Prostate gland (tissue), 2 donors: ENCODE measurements around the gene NUP210.

Experiments used
- CTCF ChIP-seq, 4 experiments: fragments of 200-600 bp in 2 of 4; fragments of 450-650 bp in 2 of 4; sonication (generic) in 2 of 4; IDR thresholded peaks; 1 replicate in 3 of 4; 2 replicates in 1 of 4; pipeline ENCODE4 v1.5.1; 2016 to 2019; ENCODE audit warnings: antibody characterized with exemption in 4 of 4, mild to moderate bottlenecking in 2 of 4, moderate library complexity in 2 of 4
- POLR2AphosphoS5 ChIP-seq: sonication (generic); formaldehyde crosslinking; IDR thresholded peaks from one replicate; pipeline ENCODE4 v1.6.1; 2017; ENCODE audit warnings: antibody characterized with exemption

- no peak for TF ChIP-seq CTCF (IDR thresholded peaks at IDR 0.05)
- TF ChIP-seq POLR2AphosphoS5, result no peak
Measured at GRCh38 chr3:13280811-13281506, 139.2 kb downstream of the NUP210 start.
